Cardiac muscle cell (in vitro differentiated cells and primary cell): ENCODE data around the gene EMD. TPM values are rescaled to one million over a fixed set of nuclear protein-coding genes. Genes with fewer than 3 reads are reported as not detected.

Experiments
- DNase-seq, 2 donors: peaks; one replicate each; pipeline versions ENCODE4 v3.0.0 to v3.0.0-alpha.2; 2010 to 2017; ENCODE audit warnings: low read depth in 1 of 2, low spot score in 1 of 2
- H3K27ac ChIP-seq: fragments of 200-600 bp; sonication (generic); 2 replicates; pipeline ENCODE4 v1.5.1; 2016
- H3K27me3 ChIP-seq: fragments of 200-600 bp; sonication (generic); 2 replicates; pipeline ENCODE4 v1.6.0; 2016; ENCODE audit warnings: control low read depth
- H3K36me3 ChIP-seq: fragments of 200-600 bp; sonication (generic); 2 replicates; pipeline ENCODE4 v1.5.1; 2016; ENCODE audit warnings: control low read depth
- H3K4me1 ChIP-seq: fragments of 200-600 bp; sonication (generic); 2 replicates; pipeline ENCODE4 v1.8.1; 2017; ENCODE audit warnings: low read depth, mild to moderate bottlenecking, mixed run types
- H3K4me3 ChIP-seq: fragments of 200-600 bp; sonication (generic); 2 replicates; pipeline ENCODE4 v1.5.1; 2016; ENCODE audit warnings: mild to moderate bottlenecking
- H3K9me3 ChIP-seq: fragments of 200-600 bp; sonication (generic); 2 replicates; pipeline ENCODE4 v1.5.1; 2017; ENCODE audit warnings: low read depth, mild to moderate bottlenecking, control low read depth
- polyA plus RNA-seq: library from polyadenylated mRNA; unstranded; fragments of >200 nt; fragmentation: Nextera tagmentation; extraction: Ambion mirVana; gene quantifications from 2 replicates; pipeline ENCODE4 v1.2.1, GENCODE V29; 2016
- total RNA-seq: library from RNA; depleted of rRNA; stranded (reverse); fragments of >200 nt; gene quantifications from 2 replicates; pipeline ENCODE4 v1.2.3, GENCODE V29; 2016
- TF ChIP-seq, protein P1 (sequence below): IDR thresholded peaks from 2 replicates; pipeline ENCODE4 v1.5.1; 2012; ENCODE audit warnings: low read depth, mild to moderate bottlenecking, low read length

The EMD gene
- total and polyA plus RNA-seq, 2 experiments from 2014 or later: 56.9 to 77.7 TPM

DNA sequence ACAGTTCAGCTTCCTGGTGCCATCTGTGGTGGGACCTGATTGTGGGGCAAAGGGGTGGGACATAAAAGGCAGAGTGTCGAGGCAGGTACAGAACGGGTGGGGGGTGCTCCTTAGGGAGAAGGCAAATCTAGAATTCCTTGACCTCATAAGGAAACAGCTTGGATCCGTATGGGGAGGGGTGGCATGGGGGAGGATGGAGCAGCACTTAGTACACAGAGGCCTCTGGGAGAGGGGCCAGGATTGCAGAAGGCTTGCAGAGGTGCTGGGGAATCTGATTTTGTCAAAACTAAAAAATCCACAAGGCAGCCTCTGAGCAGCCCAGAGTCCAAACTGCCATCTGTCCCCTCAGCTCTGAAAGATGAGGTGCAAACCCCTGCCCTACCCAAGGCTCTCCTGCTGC is 2.3 kb upstream of the EMD start:
- no peak overlapping the region for H3K27ac ChIP-seq
- no peaks in the 10 kb centered on the region for H3K36me3 ChIP-seq
- no peaks in the 10 kb centered on the region for H3K9me3 ChIP-seq
- TF ChIP-seq, protein P1, sequence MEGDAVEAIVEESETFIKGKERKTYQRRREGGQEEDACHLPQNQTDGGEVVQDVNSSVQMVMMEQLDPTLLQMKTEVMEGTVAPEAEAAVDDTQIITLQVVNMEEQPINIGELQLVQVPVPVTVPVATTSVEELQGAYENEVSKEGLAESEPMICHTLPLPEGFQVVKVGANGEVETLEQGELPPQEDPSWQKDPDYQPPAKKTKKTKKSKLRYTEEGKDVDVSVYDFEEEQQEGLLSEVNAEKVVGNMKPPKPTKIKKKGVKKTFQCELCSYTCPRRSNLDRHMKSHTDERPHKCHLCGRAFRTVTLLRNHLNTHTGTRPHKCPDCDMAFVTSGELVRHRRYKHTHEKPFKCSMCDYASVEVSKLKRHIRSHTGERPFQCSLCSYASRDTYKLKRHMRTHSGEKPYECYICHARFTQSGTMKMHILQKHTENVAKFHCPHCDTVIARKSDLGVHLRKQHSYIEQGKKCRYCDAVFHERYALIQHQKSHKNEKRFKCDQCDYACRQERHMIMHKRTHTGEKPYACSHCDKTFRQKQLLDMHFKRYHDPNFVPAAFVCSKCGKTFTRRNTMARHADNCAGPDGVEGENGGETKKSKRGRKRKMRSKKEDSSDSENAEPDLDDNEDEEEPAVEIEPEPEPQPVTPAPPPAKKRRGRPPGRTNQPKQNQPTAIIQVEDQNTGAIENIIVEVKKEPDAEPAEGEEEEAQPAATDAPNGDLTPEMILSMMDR: no peak
- H3K4me1 ChIP-seq: peaks cover 13% of the 10 kb centered on the region
- H3K27me3 ChIP-seq: no peaks in the 10 kb centered on the region
- peak in 1 of 2 donors; percentile 47 for DNase-seq
- H3K4me3 ChIP-seq: no peak overlapping the region

DNA sequence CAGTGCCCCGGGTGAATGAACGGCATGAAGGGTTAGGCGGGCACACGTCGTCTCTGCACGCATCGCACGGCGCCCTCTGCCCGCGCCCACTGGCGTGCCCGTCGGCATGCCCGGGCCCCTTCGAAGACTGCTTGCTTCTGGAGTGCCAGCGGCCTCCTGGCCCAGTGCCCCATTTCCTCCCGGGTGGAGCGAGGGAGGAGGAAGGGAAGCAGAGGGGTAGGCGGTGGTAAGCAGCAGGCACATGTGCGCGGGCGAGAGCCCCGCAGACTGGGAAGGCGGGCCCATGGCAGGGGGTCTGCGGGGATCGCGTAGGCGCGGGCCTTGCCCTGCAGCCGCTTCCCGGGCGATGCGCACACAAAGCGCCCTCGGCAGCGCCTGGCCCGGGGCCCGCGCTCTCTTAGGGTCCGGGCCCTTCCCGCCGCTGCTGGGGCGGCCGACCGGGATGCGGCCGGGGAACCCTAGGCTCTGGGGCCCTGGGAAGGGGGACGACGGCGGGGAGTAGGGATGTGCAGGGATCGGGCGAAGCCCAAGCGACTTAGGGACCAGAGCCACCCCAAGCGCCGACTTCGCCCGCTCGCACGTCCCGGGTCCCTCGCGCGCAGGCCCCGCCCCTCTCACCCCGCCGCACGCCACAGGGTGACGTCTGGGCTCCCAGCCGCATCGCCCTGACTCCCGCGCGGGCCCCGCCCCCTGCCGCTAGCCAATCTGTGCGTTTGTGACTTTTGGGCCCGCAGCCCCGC is 866 bp upstream of the EMD start:
- TF ChIP-seq, protein P1: no peak
- no peaks in the 10 kb centered on the region for H3K9me3 ChIP-seq
- peaks cover 6% of the 10 kb centered on the region for H3K4me1 ChIP-seq
- H3K4me3 ChIP-seq: peak overlapping the region; percentile 40
- DNase-seq: peak in 1 of 2 donors; percentile 67
- no peaks in the 10 kb centered on the region for H3K36me3 ChIP-seq
- H3K27ac ChIP-seq: peak overlapping the region; percentile 95
- no peaks in the 10 kb centered on the region for H3K27me3 ChIP-seq

DNA sequence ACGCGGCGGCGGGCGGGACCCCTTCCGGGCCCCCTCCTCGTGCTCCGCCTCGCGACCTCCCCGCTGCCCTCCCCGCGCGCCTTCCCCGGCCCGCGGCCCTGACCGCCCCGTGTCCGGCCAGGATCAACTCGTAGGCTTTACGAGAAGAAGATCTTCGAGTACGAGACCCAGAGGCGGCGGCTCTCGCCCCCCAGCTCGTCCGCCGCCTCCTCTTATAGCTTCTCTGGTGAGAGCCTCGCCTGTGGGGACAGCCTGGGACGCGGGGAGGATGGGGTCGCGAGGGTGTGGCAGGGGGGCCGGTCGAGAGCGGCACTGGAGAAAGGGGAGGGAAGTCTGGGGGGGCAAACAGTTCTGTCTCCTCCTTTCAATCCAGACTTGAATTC is 465 bp downstream of the EMD start:
- TF ChIP-seq, protein P1: no peak
- Histone ChIP-seq H3K27me3 (no peaks in the 10 kb centered on the region), H3K27ac (peak overlapping the region; percentile 99), H3K4me1 (no peaks in the 10 kb centered on the region), H3K9me3 (no peaks in the 10 kb centered on the region), H3K36me3 (no peaks in the 10 kb centered on the region), H3K4me3 (peak overlapping the region; percentile 93)
- DNase-seq: no peak

DNA sequence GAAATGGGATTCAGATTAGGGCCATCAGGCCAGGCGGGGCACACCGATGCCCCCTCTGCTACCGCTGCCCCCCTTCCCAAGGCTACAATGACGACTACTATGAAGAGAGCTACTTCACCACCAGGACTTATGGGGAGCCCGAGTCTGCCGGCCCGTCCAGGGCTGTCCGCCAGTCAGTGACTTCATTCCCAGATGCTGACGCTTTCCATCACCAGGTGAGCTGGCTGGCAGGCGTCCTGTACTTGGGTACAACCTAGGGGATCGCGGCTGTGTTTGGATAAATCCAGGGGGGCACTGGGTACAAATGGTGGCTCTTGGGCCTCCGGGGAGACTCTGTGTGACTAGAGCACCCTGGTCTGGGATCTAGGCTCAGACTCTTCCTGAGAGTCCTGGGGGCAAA is 1.1 kb downstream of the EMD start:
- Histone ChIP-seq H3K4me1 (no peaks in the 10 kb centered on the region), H3K27ac (peak overlapping the region; percentile 99), H3K27me3 (no peaks in the 10 kb centered on the region), H3K4me3 (peak overlapping the region; percentile 93), H3K36me3 (no peaks in the 10 kb centered on the region), H3K9me3 (no peaks in the 10 kb centered on the region)
- peak in 1 of 2 donors; percentile 6 for DNase-seq
- TF ChIP-seq, protein P1: no peak

DNA sequence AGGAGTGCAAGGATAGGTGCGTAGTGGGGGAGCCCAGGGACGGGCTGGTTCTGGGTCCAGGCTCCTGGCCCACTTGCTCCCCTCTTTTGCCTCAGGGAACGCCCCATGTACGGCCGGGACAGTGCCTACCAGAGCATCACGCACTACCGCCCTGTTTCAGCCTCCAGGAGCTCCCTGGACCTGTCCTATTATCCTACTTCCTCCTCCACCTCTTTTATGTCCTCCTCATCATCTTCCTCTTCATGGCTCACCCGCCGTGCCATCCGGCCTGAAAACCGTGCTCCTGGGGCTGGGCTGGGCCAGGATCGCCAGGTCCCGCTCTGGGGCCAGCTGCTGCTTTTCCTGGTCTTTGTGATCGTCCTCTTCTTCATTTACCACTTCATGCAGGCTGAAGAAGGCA is 1.7 kb downstream of the EMD start:
- Histone ChIP-seq H3K4me3 (no peak overlapping the region), H3K4me1 (no peaks in the 10 kb centered on the region), H3K36me3 (no peaks in the 10 kb centered on the region), H3K27ac (no peak overlapping the region), H3K9me3 (no peaks in the 10 kb centered on the region), H3K27me3 (no peaks in the 10 kb centered on the region)
- DNase-seq: no peak
- TF ChIP-seq, protein P1: no peak
